SH-SY5Y (cell line): Measurements from ENCODE around the gene SIK3.

Experiments used
- GATA2 ChIP-seq: IDR thresholded peaks from 2 replicates; pipeline ENCODE4 v1.6.1; 2011; ENCODE audit warnings: mild to moderate bottlenecking, low read depth, low read length
- GATA3 ChIP-seq: IDR thresholded peaks from 2 replicates; pipeline ENCODE4 v1.6.1; 2011; ENCODE audit warnings: low read depth, mild to moderate bottlenecking, low read length, moderate library complexity

GRCh38 chr11:117000014-117000737 lies 98.1 kb downstream of the SIK3 start:
- TF ChIP-seq GATA3 (no peak), GATA2 (no peak)
